ENCODE results near the gene SYAP1. TPM values are rescaled to one million over a fixed set of nuclear protein-coding genes. Genes with fewer than 3 reads are reported as not detected.

The SYAP1 gene
- total and polyA plus RNA-seq, 2 donors (not counting 1 experiment from before 2014, with no cell fraction given) = 3.5 to 18.3 TPM

GRCh38 chrX:16797841-16798240 is 78.4 kb downstream of the SYAP1 start:
- Histone ChIP-seq H3K36me3 (replicated peaks in 1 of 2; ENCODE audit: control extremely low read depth in 1 of 2, control insufficient read depth in 1 of 2, extremely low read depth in 1 of 2, insufficient read depth in 2 of 2, low read length in 1 of 2) (peaks cover 0 to 8% of the 10 kb centered on the region in 2 experiments), H3K4me3 (ENCODE audit: control extremely low read depth in 1 of 5, extremely low read depth in 1 of 5, insufficient read depth in 1 of 5, low read depth in 2 of 5, low read length in 4 of 5) (no peak overlapping the region), H3K4me1 (ENCODE audit: control insufficient read depth in 2 of 2, insufficient read depth in 2 of 2, low read length in 2 of 2) (no peaks in the 10 kb centered on the region), H3K27ac (ENCODE audit: low read length in 2 of 2) (no peak overlapping the region), H3K4me2 (replicated peaks; ENCODE audit: low read depth, low read length, poor library complexity, severe bottlenecking) (no peak overlapping the region), H3K27me3 (replicated peaks in 1 of 4; ENCODE audit: control extremely low read depth in 1 of 4, control insufficient read depth in 3 of 4, insufficient read depth in 4 of 4, low read length in 3 of 4) (no peaks in the 10 kb centered on the region), H3K79me2 (ENCODE audit: control insufficient read depth, insufficient read depth, low read length) (peaks cover 86% of the 10 kb centered on the region), H2AFZ (ENCODE audit: insufficient read depth, low read depth, low read length, poor library complexity, severe bottlenecking) (no peak overlapping the region), H4K20me1 (ENCODE audit: control insufficient read depth, insufficient read depth, low read length, poor library complexity, severe bottlenecking) (peaks cover 30% of the 10 kb centered on the region), H3K9me3 (ENCODE audit: control extremely low read depth in 1 of 3, control insufficient read depth in 2 of 3, insufficient read depth in 1 of 3, low read length in 2 of 3) (no peaks in the 10 kb centered on the region), H3K9ac (ENCODE audit: low read length) (no peak overlapping the region)
- TF ChIP-seq CTCF (IDR thresholded peaks at IDR 0.05) = no peak
- no peak for TF ChIP-seq EZH2 (IDR thresholded peaks at IDR 0.05; ENCODE audit: borderline replicate concordance, insufficient read depth, low read depth, low read length, poor library complexity, severe bottlenecking)
- ChIA-PET CTCF (no interaction called here), POLR2A (no interaction called here)
- Mint-ChIP-seq H3K27me3 (no peaks in the 10 kb centered on the region), H3K27ac (no peak overlapping the region), H3K4me3 (no peak overlapping the region), H3K9me3 (ENCODE audit: insufficient read depth) (no peaks in the 10 kb centered on the region), H3K4me1 (peaks cover 4% of the 10 kb centered on the region)
- no CpG with 5 or more reads among the region's 4 CpGs for WGBS (ENCODE audit: insufficient coverage)
- DNase-seq = no peak
- intact Hi-C loops (cut with micrococcal nuclease) = no loop called here
- ATAC-seq (ENCODE audit: low read depth) = no peak

- peaks cover 4 to 6% of the 10 kb centered on the region in 2 donors for H3K4me1 ChIP-seq (ENCODE audit: control insufficient read depth in 2 of 2, insufficient read depth in 2 of 2, low read length in 2 of 2)
- no peak overlapping the region for H3K27ac Mint-ChIP-seq
- intact Hi-C loops (cut with micrococcal nuclease) = no loop called here
- H3K27me3 Mint-ChIP-seq = no peaks in the 10 kb centered on the region
- no peak overlapping the region for H3K27ac ChIP-seq (ENCODE audit: low read length in 2 of 2)
- no peaks in the 10 kb centered on the region for H3K27me3 ChIP-seq (replicated peaks in 1 of 4; ENCODE audit: control extremely low read depth in 1 of 4, control insufficient read depth in 3 of 4, insufficient read depth in 4 of 4, low read length in 3 of 4)
- H3K9ac ChIP-seq (ENCODE audit: low read length) = no peak overlapping the region
- H3K4me2 ChIP-seq (replicated peaks; ENCODE audit: low read depth, low read length, poor library complexity, severe bottlenecking) = no peak overlapping the region
- WGBS (ENCODE audit: insufficient coverage) = 80% methylated on average over 2 of the region's 8 CpGs
- no peak overlapping the region for H2AFZ ChIP-seq (ENCODE audit: insufficient read depth, low read depth, low read length, poor library complexity, severe bottlenecking)
- ChIA-PET POLR2A (no interaction called here), CTCF (no interaction called here)
- peaks cover 52% of the 10 kb centered on the region for H3K79me2 ChIP-seq (ENCODE audit: control insufficient read depth, insufficient read depth, low read length)
- TF ChIP-seq CTCF (IDR thresholded peaks at IDR 0.05) (no peak), EZH2 (IDR thresholded peaks at IDR 0.05; ENCODE audit: borderline replicate concordance, insufficient read depth, low read depth, low read length, poor library complexity, severe bottlenecking) (no peak)
- peaks cover 27% of the 10 kb centered on the region for H3K4me1 Mint-ChIP-seq
- peaks cover 12% of the 10 kb centered on the region for H4K20me1 ChIP-seq (ENCODE audit: control insufficient read depth, insufficient read depth, low read length, poor library complexity, severe bottlenecking)
- no peak overlapping the region for H3K4me3 ChIP-seq (ENCODE audit: control extremely low read depth in 1 of 5, extremely low read depth in 1 of 5, insufficient read depth in 1 of 5, low read depth in 2 of 5, low read length in 4 of 5)
- ATAC-seq (ENCODE audit: low read depth) (no peak), DNase-seq (no peak)
- H3K36me3 ChIP-seq (replicated peaks in 1 of 2; ENCODE audit: control extremely low read depth in 1 of 2, control insufficient read depth in 1 of 2, extremely low read depth in 1 of 2, insufficient read depth in 2 of 2, low read length in 1 of 2) = no peaks in the 10 kb centered on the region
- H3K4me3 Mint-ChIP-seq = no peak overlapping the region
- H3K9me3 ChIP-seq (ENCODE audit: control extremely low read depth in 1 of 3, control insufficient read depth in 2 of 3, insufficient read depth in 1 of 3, low read length in 2 of 3) = no peaks in the 10 kb centered on the region
- no peaks in the 10 kb centered on the region for H3K9me3 Mint-ChIP-seq (ENCODE audit: insufficient read depth)
These were observed 85.6 kb downstream of the SYAP1 start for GRCh38 chrX:16804923-16805464.

Measured in B cell (primary cell).